ENCODE measurements around the gene ABCC8. TPM values are rescaled to one million over a fixed set of nuclear protein-coding genes. Genes with fewer than 3 reads are reported as not detected.

ABCC8 gene
- total and polyA plus RNA-seq, 2 donors from 2014 or later, result 1.3 to 3.2 TPM

GRCh38 chr11:17510507-17511206, 34.0 kb upstream of the ABCC8 start:
- Histone ChIP-seq H3K36me3 (ENCODE audit: control insufficient read depth in 2 of 3, insufficient read depth in 3 of 3, low read length in 3 of 3) (no peaks in the 10 kb centered on the region), H3K4me3 (ENCODE audit: low read length in 3 of 3) (no peak overlapping the region), H3K4me1 (ENCODE audit: control insufficient read depth in 2 of 3, insufficient read depth in 2 of 3, low read depth in 1 of 3, low read length in 3 of 3) (peaks cover 0 to 7% (median 0%) of the 10 kb centered on the region in 3 donors), H3K27me3 (ENCODE audit: control insufficient read depth, insufficient read depth, low read length) (no peaks in the 10 kb centered on the region), H3K9me3 (ENCODE audit: control insufficient read depth in 2 of 3, insufficient read depth in 1 of 3, low read length in 3 of 3) (no peaks in the 10 kb centered on the region), H3K27ac (ENCODE audit: low read depth in 2 of 2, low read length in 2 of 2) (no peak overlapping the region), H3K9ac (ENCODE audit: low read length in 3 of 3) (no peak overlapping the region)
- intact Hi-C loops (cut with DNase I), result no loop called here
- DNase-seq (no peak), FAIRE-seq (no peak)
- TF ChIP-seq CTCF (IDR thresholded peaks at IDR 0.05; ENCODE audit: borderline replicate concordance, extremely low read depth, insufficient read depth), result no peak

GRCh38 chr11:17508791-17509190, 32.1 kb upstream of the ABCC8 start:
- FAIRE-seq (no peak), DNase-seq (no peak)
- intact Hi-C loops (cut with DNase I), result no loop called here
- Histone ChIP-seq H3K27me3 (ENCODE audit: control insufficient read depth, insufficient read depth, low read length) (no peaks in the 10 kb centered on the region), H3K4me3 (ENCODE audit: low read length in 3 of 3) (no peak overlapping the region), H3K9ac (ENCODE audit: low read length in 3 of 3) (no peak overlapping the region), H3K36me3 (ENCODE audit: control insufficient read depth in 2 of 3, insufficient read depth in 3 of 3, low read length in 3 of 3) (no peaks in the 10 kb centered on the region), H3K9me3 (ENCODE audit: control insufficient read depth in 2 of 3, insufficient read depth in 1 of 3, low read length in 3 of 3) (no peaks in the 10 kb centered on the region), H3K4me1 (ENCODE audit: control insufficient read depth in 2 of 3, insufficient read depth in 2 of 3, low read depth in 1 of 3, low read length in 3 of 3) (peaks cover 0 to 9% (median 0%) of the 10 kb centered on the region in 3 donors), H3K27ac (ENCODE audit: low read depth in 2 of 2, low read length in 2 of 2) (no peak overlapping the region)
- TF ChIP-seq CTCF (IDR thresholded peaks at IDR 0.05; ENCODE audit: borderline replicate concordance, extremely low read depth, insufficient read depth), result no peak

- no peaks in the 10 kb centered on the region for H3K27me3 ChIP-seq (ENCODE audit: control insufficient read depth, insufficient read depth, low read length)
- H3K9me3 ChIP-seq (ENCODE audit: control insufficient read depth in 2 of 3, insufficient read depth in 1 of 3, low read length in 3 of 3), result no peaks in the 10 kb centered on the region
- DNase-seq (peak in 1 of 5 donors; percentile 68), FAIRE-seq (no peak)
- no peak overlapping the region for H3K9ac ChIP-seq (ENCODE audit: low read length in 3 of 3)
- peaks cover 0 to 9% (median 0%) of the 10 kb centered on the region in 3 donors for H3K4me1 ChIP-seq (ENCODE audit: control insufficient read depth in 2 of 3, insufficient read depth in 2 of 3, low read depth in 1 of 3, low read length in 3 of 3)
- no peak overlapping the region for H3K4me3 ChIP-seq (ENCODE audit: low read length in 3 of 3)
- intact Hi-C loops (cut with DNase I), result no loop called here
- no peak overlapping the region for H3K27ac ChIP-seq (ENCODE audit: low read depth in 2 of 2, low read length in 2 of 2)
- TF ChIP-seq CTCF (IDR thresholded peaks at IDR 0.05; ENCODE audit: borderline replicate concordance, extremely low read depth, insufficient read depth), result no peak
- H3K36me3 ChIP-seq (ENCODE audit: control insufficient read depth in 2 of 3, insufficient read depth in 3 of 3, low read length in 3 of 3), result no peaks in the 10 kb centered on the region
These were observed 31.7 kb upstream of the ABCC8 start for GRCh38 chr11:17508306-17508705.

All from kidney (tissue), 14 donors.